Measurements from ENCODE around the gene RBM20.

The RBM20 gene

GRCh38 chr10:110820321-110820814 is 176.2 kb downstream of the RBM20 start:
- peak; percentile 85 for ATAC-seq
- TF ChIP-seq ZNF70 (CRISPR knock-in tag; IDR thresholded peaks at IDR 0.05) = no peak
- TF ChIP-seq CSRNP3 (CRISPR knock-in tag; IDR thresholded peaks at IDR 0.05) = no peak
- peak; percentile 56 for TF ChIP-seq TCF4 (CRISPR knock-in tag; IDR thresholded peaks at IDR 0.05; ENCODE audit: borderline replicate concordance)
- TF ChIP-seq ISL1 (CRISPR knock-in tag; IDR thresholded peaks at IDR 0.05) = peak; percentile 58
- TF ChIP-seq ZNF8 (CRISPR knock-in tag; IDR thresholded peaks at IDR 0.05) = peak; percentile 64
- TF ChIP-seq SNAI2 (CRISPR knock-in tag; IDR thresholded peaks at IDR 0.05) = peak; percentile 59
- 0 out of 2 replicates have a peak, but pooled peaks have one; percentile 11 for TF ChIP-seq ZFP3 (CRISPR knock-in tag; IDR thresholded peaks at IDR 0.05)

GRCh38 chr10:110821508-110821907 is 177.4 kb downstream of the RBM20 start:
- no peak for ATAC-seq
- TF ChIP-seq CSRNP3 (CRISPR knock-in tag; IDR thresholded peaks at IDR 0.05) = no peak
- no peak for TF ChIP-seq CREB5 (CRISPR knock-in tag; IDR thresholded peaks at IDR 0.05; ENCODE audit: low read depth)
- TF ChIP-seq ZFP30 (CRISPR knock-in tag; IDR thresholded peaks at IDR 0.05) = no peak
- TF ChIP-seq ZC3H10 (CRISPR knock-in tag; IDR thresholded peaks at IDR 0.05) = no peak
- TF ChIP-seq ZNF8 (CRISPR knock-in tag; IDR thresholded peaks at IDR 0.05) = no peak
- no peak for TF ChIP-seq TCF4 (CRISPR knock-in tag; IDR thresholded peaks at IDR 0.05; ENCODE audit: borderline replicate concordance)
- TF ChIP-seq POU6F1 (CRISPR knock-in tag; IDR thresholded peaks at IDR 0.05; ENCODE audit: borderline replicate concordance, low read depth) = no peak
- TF ChIP-seq PATZ1 (CRISPR knock-in tag; IDR thresholded peaks at IDR 0.05; ENCODE audit: borderline replicate concordance) = no peak
- no peak for TF ChIP-seq RARB (CRISPR knock-in tag; IDR thresholded peaks at IDR 0.05)
- no peak for TF ChIP-seq GLIS3 (CRISPR knock-in tag; IDR thresholded peaks at IDR 0.05)
- TF ChIP-seq ZNF565 (CRISPR knock-in tag; conservative IDR thresholded peaks at IDR 0.05; ENCODE audit: low read depth) = no peak
- TF ChIP-seq ESRRG (CRISPR knock-in tag; IDR thresholded peaks at IDR 0.05) = no peak
- TF ChIP-seq ZFP3 (CRISPR knock-in tag; IDR thresholded peaks at IDR 0.05) = no peak
- no peak for TF ChIP-seq BACH2 (CRISPR knock-in tag; IDR thresholded peaks at IDR 0.05; ENCODE audit: borderline replicate concordance)
- no peak for TF ChIP-seq ZNF70 (CRISPR knock-in tag; IDR thresholded peaks at IDR 0.05)
- no peak for TF ChIP-seq ISL1 (CRISPR knock-in tag; IDR thresholded peaks at IDR 0.05)
- no peak for TF ChIP-seq PPARA (CRISPR knock-in tag; IDR thresholded peaks at IDR 0.05; ENCODE audit: borderline replicate concordance)

- peak; percentile 2; the same call in 2 of the 3 replicates for ATAC-seq
- TF ChIP-seq CSRNP3 (CRISPR knock-in tag; IDR thresholded peaks at IDR 0.05) (no peak), POU6F1 (CRISPR knock-in tag; IDR thresholded peaks at IDR 0.05; ENCODE audit: borderline replicate concordance, low read depth) (no peak), ZFP3 (CRISPR knock-in tag; IDR thresholded peaks at IDR 0.05) (no peak), SNAI2 (CRISPR knock-in tag; IDR thresholded peaks at IDR 0.05) (no peak)
Measured at GRCh38 chr10:110822035-110822711, 178.0 kb downstream of the RBM20 start.

Data from SK-N-SH treated with all-trans-retinoic acid at 6 μM for 48 hours (cell line).